Activated gamma-delta T cell (primary cell): ENCODE data around the gene NEURL3.
"Not testable (repeated sequence)": the region's sequence is repeated elsewhere in the genome, so short reads cannot be mapped to it uniquely, and the experiment has no call there.

Experiments
- DNase-seq: peaks from one replicate; lab custom pipeline; 2025; lab: John Stamatoyannopoulos, UW

Gene NEURL3

DNA sequence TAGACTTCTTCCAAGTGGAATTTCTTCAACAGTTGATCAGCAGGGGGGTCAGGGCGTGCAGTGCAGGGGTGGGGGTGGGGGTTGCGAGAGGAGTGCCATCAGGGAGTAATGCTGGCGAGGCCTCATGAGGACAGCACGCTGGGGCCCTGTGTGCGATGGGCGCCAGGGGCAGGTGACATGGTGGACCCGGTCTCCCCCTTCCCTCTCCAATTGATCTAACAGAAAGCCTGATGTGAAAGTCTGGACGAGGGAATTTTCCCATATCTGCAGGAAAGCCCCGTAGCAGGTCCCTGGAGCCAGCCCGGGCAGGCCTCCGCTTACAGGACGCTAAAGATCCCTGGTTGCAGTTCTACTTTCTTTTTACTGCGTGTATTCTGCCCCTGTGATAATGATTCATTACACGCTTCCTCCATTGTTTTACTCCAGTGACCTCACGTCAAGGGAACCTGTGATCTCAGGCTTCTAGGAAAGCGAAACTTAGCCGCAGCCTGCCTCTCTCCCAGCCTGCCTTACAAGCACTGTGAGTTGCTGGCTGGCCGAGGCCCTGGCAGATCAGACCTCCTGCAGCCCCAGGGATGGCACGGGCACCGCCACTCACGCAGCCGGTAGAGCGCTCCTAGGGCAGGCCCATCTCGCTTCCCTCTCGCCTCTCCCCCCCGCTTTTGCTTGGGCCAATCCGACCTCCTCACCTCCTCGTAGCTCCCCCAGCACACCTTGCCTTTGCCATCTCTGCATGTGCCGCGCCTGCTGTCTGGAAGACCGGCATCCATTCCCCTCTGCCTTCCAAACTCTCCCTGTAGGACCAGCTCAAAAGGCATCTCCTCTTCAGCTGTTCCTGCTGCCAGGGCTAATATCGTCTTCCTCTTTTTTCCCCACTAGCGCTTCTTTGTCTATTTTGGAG, 19.2 kb downstream of the NEURL3 start:
- DNase-seq: peak; percentile 33

DNA sequence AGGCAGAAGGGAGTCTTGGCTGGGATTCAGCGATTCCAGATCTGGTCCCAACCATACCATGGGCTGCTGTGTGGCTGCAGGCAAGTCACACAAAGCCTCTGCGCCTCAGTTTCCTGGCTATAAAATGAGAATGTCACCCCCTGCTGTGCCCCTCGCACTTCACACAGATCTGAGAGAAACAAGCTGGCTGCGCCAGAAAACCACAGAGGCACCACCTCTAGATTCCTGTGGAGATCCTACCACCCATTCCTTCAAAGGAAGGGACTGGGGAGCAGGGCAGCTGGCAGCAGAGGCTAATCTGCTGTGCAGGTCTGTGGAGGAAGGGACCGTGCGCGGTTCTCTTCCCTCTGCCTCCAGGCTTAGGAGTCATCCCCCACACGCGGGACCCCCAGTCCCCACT, 19.8 kb downstream of the NEURL3 start:
- no peak for DNase-seq

DNA sequence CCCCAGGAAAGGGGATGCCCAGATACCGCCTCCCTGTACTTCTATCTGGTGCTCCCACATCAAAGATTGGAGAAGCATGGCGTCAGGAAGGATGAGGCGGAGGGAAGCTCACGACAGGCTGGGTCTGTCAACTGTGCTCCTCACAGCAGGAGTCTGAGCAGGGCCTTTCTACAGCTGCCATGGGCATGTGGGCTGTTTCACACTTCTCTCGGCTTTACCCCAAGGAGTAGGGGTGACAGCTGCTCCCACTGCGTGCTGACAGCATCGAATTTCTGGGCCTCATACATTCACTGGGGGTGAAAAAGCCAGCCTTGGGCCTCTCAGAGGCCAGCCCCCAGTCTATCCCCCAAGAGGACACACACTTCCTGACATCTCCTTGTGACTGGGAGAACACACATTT, 21.1 kb downstream of the NEURL3 start:
- no peak for DNase-seq

DNA sequence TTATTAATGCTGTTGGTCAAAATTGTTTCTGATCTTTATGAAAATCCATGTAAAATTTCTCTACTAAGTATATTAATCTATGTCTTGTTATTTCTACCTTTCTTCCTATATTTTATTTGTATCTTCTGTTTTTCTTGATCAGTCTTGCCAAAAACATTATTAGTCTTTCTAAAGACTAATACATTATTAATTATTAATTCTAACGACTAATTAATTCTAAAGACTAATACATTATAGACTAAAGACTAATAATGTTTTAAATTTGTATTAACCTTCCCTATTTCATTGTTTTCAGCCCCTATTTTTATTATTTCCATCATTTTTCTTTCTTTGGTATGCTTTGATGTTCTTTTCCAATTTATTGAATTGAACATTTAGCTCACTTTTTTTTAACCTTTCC, 27.7 kb downstream of the NEURL3 start:
- no peak for DNase-seq

DNA sequence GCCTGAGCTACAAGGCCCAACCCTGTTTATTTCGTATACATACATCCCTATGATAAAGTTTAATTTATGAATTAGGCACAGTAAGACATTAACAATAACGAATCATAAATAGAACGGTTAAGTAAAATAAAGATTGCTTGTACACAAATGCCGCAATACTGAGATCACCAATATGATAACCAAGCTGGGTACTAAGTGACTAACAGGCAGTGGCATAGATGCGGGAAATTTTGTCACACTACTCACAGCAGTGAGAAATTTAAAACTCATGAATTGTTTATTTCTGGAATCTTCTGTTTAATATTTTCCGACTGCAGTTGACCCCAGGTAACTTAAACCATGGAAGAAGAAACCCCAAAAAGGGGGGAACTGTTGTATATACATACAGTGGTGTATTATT, 33.4 kb downstream of the NEURL3 start:
- DNase-seq: no peak

DNA sequence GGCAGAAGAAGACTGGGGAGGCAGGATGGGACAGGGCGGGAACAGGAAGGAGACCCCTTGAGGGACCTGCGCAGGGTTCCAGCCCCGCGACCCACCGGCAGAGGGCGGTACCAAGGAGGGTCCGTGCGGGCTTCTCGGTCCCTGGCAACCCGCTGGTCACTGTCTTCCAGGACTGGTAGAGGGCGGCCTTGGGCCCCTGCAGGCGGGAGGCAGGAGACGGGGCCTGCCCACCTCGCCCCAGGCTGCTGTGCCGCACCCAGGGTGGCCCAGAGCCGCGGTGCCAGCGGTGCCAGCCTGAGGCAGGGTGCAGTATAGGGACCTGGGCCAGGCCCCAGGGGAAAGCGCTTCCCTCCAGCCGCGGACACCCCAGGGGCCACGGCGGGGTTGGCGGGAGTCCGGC, 34.5 kb downstream of the NEURL3 start:
- DNase-seq: peak; percentile 15

DNA sequence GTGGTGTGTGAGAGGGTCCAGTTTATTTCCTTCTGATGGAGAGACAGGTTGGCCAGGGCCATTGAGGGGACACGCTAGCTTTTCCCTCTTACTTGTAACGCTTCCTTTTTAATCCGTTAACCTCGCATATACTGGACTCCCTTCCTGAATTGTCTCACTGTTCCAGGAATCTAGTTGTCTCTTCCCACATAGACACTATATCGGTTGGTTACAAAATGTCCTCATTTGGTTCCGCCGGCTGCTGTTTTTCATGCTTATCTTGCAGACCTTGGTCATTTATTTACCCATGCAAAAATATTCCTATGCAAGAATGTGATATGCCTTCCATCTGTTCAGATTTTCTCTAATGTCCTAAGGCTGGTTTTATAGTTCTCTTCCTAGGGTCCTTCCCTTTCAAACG, 35.0 kb downstream of the NEURL3 start:
- DNase-seq: no peak

DNA sequence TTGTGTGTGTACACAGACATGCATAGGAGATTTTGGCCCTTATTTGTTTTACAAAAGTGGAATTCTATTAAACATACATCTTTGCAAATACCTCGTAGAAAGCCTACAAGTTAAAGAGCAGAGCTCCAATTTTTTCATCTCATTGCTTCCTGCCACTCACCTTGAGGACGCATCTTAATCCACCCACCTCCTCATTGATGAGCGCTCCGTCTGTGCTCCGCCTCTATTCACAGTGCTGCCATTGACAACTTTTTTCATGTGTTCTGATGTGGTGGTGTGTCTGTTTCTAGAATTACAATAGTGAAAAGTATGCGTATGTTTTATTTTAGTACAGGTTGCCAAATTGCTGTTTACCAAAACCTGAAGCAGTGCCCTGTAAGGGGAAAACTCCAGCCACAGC, 36.3 kb downstream of the NEURL3 start:
- no peak for DNase-seq

DNA sequence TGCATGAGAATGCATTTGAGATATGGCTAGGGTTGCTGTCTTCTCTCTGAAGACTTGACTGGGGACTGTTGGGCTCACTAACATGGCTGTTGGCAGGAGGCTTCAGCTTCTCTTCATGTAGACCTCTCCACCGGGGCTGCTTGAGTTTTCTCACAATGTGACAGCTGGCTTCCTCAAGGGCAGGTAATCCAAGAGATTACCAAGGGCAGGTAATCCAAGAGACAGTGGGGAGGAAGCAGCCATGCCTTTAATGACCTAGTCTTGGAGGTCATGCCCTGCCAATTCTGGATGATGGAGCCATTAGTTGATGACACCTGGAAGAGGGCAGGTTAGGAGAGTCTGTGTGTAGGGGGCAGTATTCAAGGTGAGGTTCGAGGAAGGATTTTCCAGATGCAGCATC, 40.5 kb downstream of the NEURL3 start:
- no peak for DNase-seq

DNA sequence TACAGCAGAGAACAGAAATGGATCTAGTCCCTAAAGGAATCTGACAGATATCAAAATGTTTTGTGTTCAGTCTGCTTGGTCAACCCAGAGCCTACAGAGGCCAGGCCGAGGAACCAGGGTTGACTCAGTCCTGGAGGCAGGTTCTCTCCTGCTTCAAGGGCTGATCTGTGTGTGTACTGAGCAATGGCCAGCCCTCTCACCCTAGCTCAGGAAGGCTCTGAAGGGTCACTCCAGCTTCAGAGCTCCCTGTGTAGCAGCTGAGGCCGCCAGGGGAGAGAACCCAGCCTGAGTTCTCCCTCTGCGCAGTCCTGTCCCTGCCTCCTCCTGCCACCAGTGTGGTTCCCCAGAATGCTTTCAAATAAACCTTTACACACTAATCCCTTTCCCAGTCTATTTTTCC, 41.1 kb downstream of the NEURL3 start:
- DNase-seq: no peak

DNA sequence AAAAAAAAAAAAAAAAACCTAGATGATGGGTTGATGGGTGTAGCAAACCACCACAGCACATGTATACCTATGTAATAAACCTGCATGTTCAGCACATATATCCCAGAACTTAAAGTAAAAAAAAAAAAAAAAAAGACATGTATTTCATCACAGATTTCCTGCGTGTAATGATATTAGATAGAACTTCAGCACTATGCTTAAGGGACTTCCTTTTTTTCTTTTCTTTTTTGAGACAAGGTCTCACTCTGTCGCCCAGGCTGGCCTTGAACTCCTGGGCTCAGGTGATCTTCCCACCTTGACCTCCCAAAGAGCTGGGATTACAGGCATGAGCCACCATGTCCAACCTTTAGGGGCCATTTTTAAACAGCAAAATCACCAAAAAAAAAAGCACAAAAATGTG, 42.0 kb downstream of the NEURL3 start:
- no peak for DNase-seq

DNA sequence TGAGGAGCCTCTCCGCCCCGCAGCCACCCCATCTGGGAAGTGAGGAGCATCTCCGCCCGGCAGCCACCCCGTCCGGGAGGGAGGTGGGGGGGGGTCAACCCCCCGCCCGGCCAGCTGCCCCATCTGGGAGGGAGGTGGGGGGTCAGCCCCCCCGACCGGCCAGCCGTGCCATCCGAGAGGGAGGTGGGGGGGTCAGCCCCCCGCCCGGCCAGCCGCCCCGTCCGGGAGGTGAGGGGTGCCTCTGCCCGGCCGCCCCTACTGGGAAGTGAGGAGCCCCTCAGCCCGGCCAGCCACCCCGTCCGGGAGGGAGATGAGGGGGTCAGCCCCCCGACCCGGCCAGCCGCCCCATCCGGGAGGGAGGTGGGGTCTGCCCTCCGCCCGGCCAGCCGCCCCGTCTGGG, 43.5 kb downstream of the NEURL3 start:
- not testable (repeated sequence) for DNase-seq

DNA sequence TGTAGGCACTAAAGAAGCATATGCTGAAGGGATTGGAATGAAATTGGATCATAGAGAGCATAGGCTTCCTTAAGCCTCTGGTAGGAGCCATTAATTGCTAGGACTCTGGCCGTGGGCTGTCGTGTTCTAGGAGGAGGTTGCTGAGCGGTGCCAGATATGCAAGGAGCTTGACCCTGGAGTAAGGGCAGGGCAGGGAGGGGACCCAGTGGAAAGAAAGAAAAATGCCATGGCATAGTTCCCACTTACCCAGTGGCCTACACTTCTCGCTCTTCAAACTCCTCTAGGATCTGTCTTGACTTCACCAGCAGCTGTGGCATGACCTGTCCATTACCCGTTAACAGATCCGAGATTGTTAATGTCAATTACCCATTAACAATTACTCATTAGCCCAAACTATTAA, 53.1 kb downstream of the NEURL3 start:
- DNase-seq: no peak

DNA sequence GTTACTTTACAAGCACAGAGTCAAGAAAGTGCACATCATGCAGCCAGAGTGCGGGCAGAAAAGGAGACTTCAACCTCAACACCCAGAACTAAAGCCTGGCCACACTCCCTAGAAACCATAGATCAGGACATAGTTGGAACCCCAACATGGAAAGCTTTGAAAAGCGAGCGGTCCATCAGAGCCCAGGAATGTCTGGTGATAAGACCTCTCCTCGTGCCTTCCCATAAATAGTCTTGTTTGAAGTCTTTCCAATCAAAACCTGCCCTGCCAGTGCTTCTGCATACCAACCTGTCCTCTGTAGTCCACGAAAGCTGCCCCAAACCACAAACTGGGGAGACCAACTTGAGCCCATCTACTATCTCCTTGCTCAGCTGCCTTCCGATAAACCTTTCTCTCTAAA, 55.5 kb downstream of the NEURL3 start:
- no peak for DNase-seq

DNA sequence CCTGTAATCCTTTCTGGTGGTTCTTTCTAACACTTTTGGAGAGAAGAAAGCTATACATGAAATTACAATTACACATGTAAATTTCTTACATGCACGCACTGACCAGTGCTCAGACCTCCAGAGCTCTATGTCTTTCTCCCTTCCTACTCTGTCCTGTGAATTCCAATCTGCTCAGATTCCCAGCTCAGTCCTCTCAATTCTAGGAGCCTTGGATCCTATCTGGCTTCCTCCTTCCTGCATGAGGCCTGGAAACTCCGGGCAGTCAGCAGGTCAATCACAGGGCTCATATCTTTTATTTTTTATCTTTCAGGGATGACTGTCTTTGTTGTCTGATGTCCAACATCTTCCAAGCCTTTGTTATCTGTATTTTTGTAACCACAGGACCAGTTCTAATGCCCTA, 56.0 kb downstream of the NEURL3 start:
- DNase-seq: no peak

DNA sequence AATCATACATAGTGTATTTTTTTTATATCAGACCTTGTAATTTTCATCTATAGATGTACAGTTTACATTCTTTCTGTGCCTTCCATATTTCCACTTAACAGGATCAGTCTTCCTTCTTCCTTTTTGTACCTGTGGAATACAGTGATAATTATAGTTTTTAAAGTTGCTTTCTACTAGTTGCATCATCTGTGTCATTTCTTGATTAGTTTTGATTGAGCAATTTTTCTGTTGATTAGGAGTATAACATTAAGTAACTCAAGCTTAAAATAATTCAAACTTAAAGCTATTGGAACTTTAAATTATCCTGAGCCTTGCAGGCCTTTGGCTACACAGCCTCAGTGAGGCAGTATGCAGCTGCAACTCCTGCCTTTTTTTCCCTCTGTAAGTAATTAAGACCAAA, 57.4 kb downstream of the NEURL3 start:
- DNase-seq: no peak
